ENCODE data around the gene SF3A1. TPM values are rescaled to one million over a fixed set of nuclear protein-coding genes. Genes with fewer than 3 reads are reported as not detected.
"Not testable (repeated sequence)": the region's sequence is repeated elsewhere in the genome, so short reads cannot be mapped to it uniquely, and the experiment has no call there.

The SF3A1 gene
- total and polyA plus RNA-seq, 4 donors = 25.2 to 140 (median 94.5) TPM

DNA sequence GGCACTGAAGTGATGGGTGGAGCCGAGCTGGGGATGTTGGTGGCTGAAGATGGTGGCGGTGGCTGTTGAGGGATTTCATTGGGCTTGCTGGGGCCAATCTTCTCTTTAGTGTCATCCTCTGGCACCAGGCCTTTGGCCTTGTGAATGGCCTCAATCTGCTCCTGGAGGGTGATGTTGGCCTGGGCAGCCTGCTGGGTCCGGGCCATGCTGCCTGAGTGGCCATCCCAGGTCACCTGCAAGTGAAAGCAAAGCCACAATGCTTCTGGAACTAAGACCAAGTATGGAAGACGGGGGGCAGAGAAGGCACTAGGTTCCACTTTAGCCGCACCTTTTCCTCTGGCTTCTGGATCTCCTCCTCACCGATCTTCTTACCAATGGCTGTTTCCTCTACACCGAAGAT, 17.9 kb downstream of the SF3A1 start:
- no peak for DNase-seq (ENCODE audit: low read depth in 4 of 6, low spot score in 6 of 6)

GRCh38 chr22:30338341-30338740, 18.4 kb downstream of the SF3A1 start:
- WGBS (ENCODE audit: insufficient coverage) = 83% methylated on average over 8 of the region's 9 CpGs
- H3K36me3 ChIP-seq (ENCODE audit: control insufficient read depth, insufficient read depth, low read length) = peaks cover 92% of the 10 kb centered on the region
- not testable (repeated sequence) for H3K27ac ChIP-seq (ENCODE audit: low read depth, low read length); H3K9me3 ChIP-seq (ENCODE audit: control insufficient read depth, insufficient read depth, low read length); H3K4me3 ChIP-seq (ENCODE audit: low read depth, low read length); DNase-seq (ENCODE audit: low read depth in 4 of 6, low spot score in 6 of 6); H3K27me3 ChIP-seq (ENCODE audit: control insufficient read depth, insufficient read depth, low read length)
- peaks cover 52% of the 10 kb centered on the region for H3K4me1 ChIP-seq (ENCODE audit: control insufficient read depth, insufficient read depth, low read length)

More for the DNA sequence above, 17.9 kb downstream of the SF3A1 start:
- Histone ChIP-seq H3K9me3 (ENCODE audit: control insufficient read depth, insufficient read depth, low read length) (no peaks in the 10 kb centered on the region), H3K36me3 (ENCODE audit: control insufficient read depth, insufficient read depth, low read length) (peaks cover 93% of the 10 kb centered on the region), H3K4me1 (ENCODE audit: control insufficient read depth, insufficient read depth, low read length) (peaks cover 52% of the 10 kb centered on the region), H3K4me3 (ENCODE audit: low read depth, low read length) (no peak overlapping the region), H3K27me3 (ENCODE audit: control insufficient read depth, insufficient read depth, low read length) (no peaks in the 10 kb centered on the region), H3K27ac (ENCODE audit: low read depth, low read length) (no peak overlapping the region)
- WGBS (ENCODE audit: insufficient coverage) = 96% methylated on average over 7 of the region's 7 CpGs

GRCh38 chr22:30337461-30337778, 19.3 kb downstream of the SF3A1 start:
- H3K36me3 ChIP-seq (ENCODE audit: control insufficient read depth, insufficient read depth, low read length) = peaks cover 93% of the 10 kb centered on the region
- no peak overlapping the region for H3K27ac ChIP-seq (ENCODE audit: low read depth, low read length)
- peaks cover 59% of the 10 kb centered on the region for H3K4me1 ChIP-seq (ENCODE audit: control insufficient read depth, insufficient read depth, low read length)
- H3K27me3 ChIP-seq (ENCODE audit: control insufficient read depth, insufficient read depth, low read length) = no peaks in the 10 kb centered on the region
- no peak overlapping the region for H3K4me3 ChIP-seq (ENCODE audit: low read depth, low read length)
- H3K9me3 ChIP-seq (ENCODE audit: control insufficient read depth, insufficient read depth, low read length) = no peaks in the 10 kb centered on the region
- DNase-seq (ENCODE audit: low read depth in 4 of 6, low spot score in 6 of 6) = peak in 2 of 6 donors; percentile 10 to 78
- WGBS (ENCODE audit: insufficient coverage) = 68% methylated on average over 8 of the region's 8 CpGs

DNA sequence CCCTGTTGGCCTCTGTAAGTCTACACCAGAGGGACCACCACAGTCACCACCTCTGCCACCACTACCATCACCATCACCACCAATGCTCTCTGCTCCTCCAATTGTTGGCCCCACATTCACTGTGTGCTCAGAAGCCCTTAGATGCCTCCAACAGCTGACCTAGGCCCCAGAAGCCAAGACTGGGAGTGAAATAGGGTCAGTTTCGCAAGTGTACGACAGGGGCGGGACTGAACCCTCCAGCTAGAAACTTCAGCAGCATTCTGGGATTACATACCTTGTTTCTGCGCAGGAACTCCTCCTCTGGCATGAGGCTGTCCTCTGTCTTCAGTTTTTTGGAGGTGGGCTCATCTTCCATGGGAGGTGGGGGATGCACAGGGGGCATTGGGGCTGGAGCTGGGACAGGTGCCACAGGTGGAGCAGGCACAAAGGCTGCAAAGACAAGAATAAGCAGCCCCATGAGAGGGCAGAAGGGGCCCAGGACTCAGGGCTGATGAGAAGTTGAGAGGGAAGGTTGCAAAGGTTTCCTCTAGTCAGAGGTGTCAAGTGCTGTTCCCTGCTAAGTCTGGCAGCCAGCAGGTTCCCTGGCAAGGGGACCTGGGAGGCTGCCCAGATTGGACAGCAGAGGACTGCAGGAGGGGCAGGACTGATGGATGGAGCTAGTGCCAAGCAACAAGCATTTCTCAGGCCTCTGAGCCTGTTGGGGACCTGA, 19.8 kb downstream of the SF3A1 start:
- DNase-seq (ENCODE audit: low read depth in 4 of 6, low spot score in 6 of 6) = peak in 1 of 6 donors; percentile 22
- no peak overlapping the region for H3K27ac ChIP-seq (ENCODE audit: low read depth, low read length)
- no peaks in the 10 kb centered on the region for H3K27me3 ChIP-seq (ENCODE audit: control insufficient read depth, insufficient read depth, low read length)
- H3K4me1 ChIP-seq (ENCODE audit: control insufficient read depth, insufficient read depth, low read length) = peaks cover 57% of the 10 kb centered on the region
- no peaks in the 10 kb centered on the region for H3K9me3 ChIP-seq (ENCODE audit: control insufficient read depth, insufficient read depth, low read length)
- WGBS (ENCODE audit: insufficient coverage) = 100% methylated on average over 4 of the region's 4 CpGs
- peaks cover 90% of the 10 kb centered on the region for H3K36me3 ChIP-seq (ENCODE audit: control insufficient read depth, insufficient read depth, low read length)
- H3K4me3 ChIP-seq (ENCODE audit: low read depth, low read length) = no peak overlapping the region

GRCh38 chr22:30335236-30335635, 21.5 kb downstream of the SF3A1 start:
- H3K36me3 ChIP-seq (ENCODE audit: control insufficient read depth, insufficient read depth, low read length) = peaks cover 88% of the 10 kb centered on the region
- 100% methylated on average over 1 of the region's 1 CpG for WGBS (ENCODE audit: insufficient coverage)
- no peak overlapping the region for H3K4me3 ChIP-seq (ENCODE audit: low read depth, low read length)

GRCh38 chr22:30334646-30335045, 22.0 kb downstream of the SF3A1 start:
- H3K27ac ChIP-seq (ENCODE audit: low read depth, low read length) = no peak overlapping the region

More at GRCh38 chr22:30335236-30335635, 21.5 kb downstream of the SF3A1 start:
- H3K9me3 ChIP-seq (ENCODE audit: control insufficient read depth, insufficient read depth, low read length) = no peaks in the 10 kb centered on the region
- no peak overlapping the region for H3K27ac ChIP-seq (ENCODE audit: low read depth, low read length)
- DNase-seq (ENCODE audit: low read depth in 4 of 6, low spot score in 6 of 6) = no peak
- H3K4me1 ChIP-seq (ENCODE audit: control insufficient read depth, insufficient read depth, low read length) = peaks cover 41% of the 10 kb centered on the region
- H3K27me3 ChIP-seq (ENCODE audit: control insufficient read depth, insufficient read depth, low read length) = no peaks in the 10 kb centered on the region

GRCh38 chr22:30333707-30334087, 23.0 kb downstream of the SF3A1 start:
- WGBS (ENCODE audit: insufficient coverage) = 100% methylated on average over 1 of the region's 3 CpGs
- no peak for DNase-seq (ENCODE audit: low read depth in 4 of 6, low spot score in 6 of 6)
- Histone ChIP-seq H3K27ac (ENCODE audit: low read depth, low read length) (no peak overlapping the region), H3K36me3 (ENCODE audit: control insufficient read depth, insufficient read depth, low read length) (peaks cover 78% of the 10 kb centered on the region), H3K4me3 (ENCODE audit: low read depth, low read length) (no peak overlapping the region), H3K27me3 (ENCODE audit: control insufficient read depth, insufficient read depth, low read length) (no peaks in the 10 kb centered on the region), H3K9me3 (ENCODE audit: control insufficient read depth, insufficient read depth, low read length) (no peaks in the 10 kb centered on the region), H3K4me1 (ENCODE audit: control insufficient read depth, insufficient read depth, low read length) (peaks cover 27% of the 10 kb centered on the region)

More at GRCh38 chr22:30334646-30335045, 22.0 kb downstream of the SF3A1 start:
- WGBS (ENCODE audit: insufficient coverage) = 100% methylated on average over 3 of the region's 4 CpGs
- peaks cover 35% of the 10 kb centered on the region for H3K4me1 ChIP-seq (ENCODE audit: control insufficient read depth, insufficient read depth, low read length)
- no peak for DNase-seq (ENCODE audit: low read depth in 4 of 6, low spot score in 6 of 6)
- no peak overlapping the region for H3K4me3 ChIP-seq (ENCODE audit: low read depth, low read length)
- H3K9me3 ChIP-seq (ENCODE audit: control insufficient read depth, insufficient read depth, low read length) = no peaks in the 10 kb centered on the region
- peaks cover 88% of the 10 kb centered on the region for H3K36me3 ChIP-seq (ENCODE audit: control insufficient read depth, insufficient read depth, low read length)
- no peaks in the 10 kb centered on the region for H3K27me3 ChIP-seq (ENCODE audit: control insufficient read depth, insufficient read depth, low read length)

GRCh38 chr22:30332994-30333706, 23.5 kb downstream of the SF3A1 start:
- H3K4me1 ChIP-seq (ENCODE audit: control insufficient read depth, insufficient read depth, low read length) = peaks cover 22% of the 10 kb centered on the region
- H3K27ac ChIP-seq (ENCODE audit: low read depth, low read length) = no peak overlapping the region
- H3K9me3 ChIP-seq (ENCODE audit: control insufficient read depth, insufficient read depth, low read length) = no peaks in the 10 kb centered on the region
- no peaks in the 10 kb centered on the region for H3K27me3 ChIP-seq (ENCODE audit: control insufficient read depth, insufficient read depth, low read length)
- no peak for DNase-seq (ENCODE audit: low read depth in 4 of 6, low spot score in 6 of 6)
- peaks cover 73% of the 10 kb centered on the region for H3K36me3 ChIP-seq (ENCODE audit: control insufficient read depth, insufficient read depth, low read length)
- no CpG with 5 or more reads among the region's 2 CpGs for WGBS (ENCODE audit: insufficient coverage)
- H3K4me3 ChIP-seq (ENCODE audit: low read depth, low read length) = no peak overlapping the region

GRCh38 chr22:30332551-30332950, 24.1 kb downstream of the SF3A1 start:
- Histone ChIP-seq H3K9me3 (ENCODE audit: control insufficient read depth, insufficient read depth, low read length) (no peaks in the 10 kb centered on the region), H3K36me3 (ENCODE audit: control insufficient read depth, insufficient read depth, low read length) (peaks cover 67% of the 10 kb centered on the region), H3K27me3 (ENCODE audit: control insufficient read depth, insufficient read depth, low read length) (no peaks in the 10 kb centered on the region), H3K4me1 (ENCODE audit: control insufficient read depth, insufficient read depth, low read length) (peaks cover 17% of the 10 kb centered on the region), H3K4me3 (ENCODE audit: low read depth, low read length) (no peak overlapping the region), H3K27ac (ENCODE audit: low read depth, low read length) (no peak overlapping the region)
- WGBS (ENCODE audit: insufficient coverage) = 79% methylated on average over 2 of the region's 5 CpGs
- peak in 1 of 6 donors; percentile 40 for DNase-seq (ENCODE audit: low read depth in 4 of 6, low spot score in 6 of 6)
